Glomerular endothelial cell (primary cell): ENCODE results near the gene TNRC6A. TPM values are rescaled to one million over a fixed set of nuclear protein-coding genes. Genes with fewer than 3 reads are reported as not detected.

Source experiments
- DNase-seq: peaks from one replicate; pipeline ENCODE4 v3.0.0-alpha.2; 2011; ENCODE audit warnings: low read depth, low spot score; ENCODE audit errors: extremely low read depth
- total RNA-seq: library from RNA; depleted of rRNA; stranded (reverse); fragments of >200 nt; gene quantifications from 2 replicates; pipeline ENCODE4 v1.2.3, GENCODE V29; 2015

The TNRC6A gene
- total RNA-seq, 1 donor from 2014 or later = 39.7 TPM

DNA sequence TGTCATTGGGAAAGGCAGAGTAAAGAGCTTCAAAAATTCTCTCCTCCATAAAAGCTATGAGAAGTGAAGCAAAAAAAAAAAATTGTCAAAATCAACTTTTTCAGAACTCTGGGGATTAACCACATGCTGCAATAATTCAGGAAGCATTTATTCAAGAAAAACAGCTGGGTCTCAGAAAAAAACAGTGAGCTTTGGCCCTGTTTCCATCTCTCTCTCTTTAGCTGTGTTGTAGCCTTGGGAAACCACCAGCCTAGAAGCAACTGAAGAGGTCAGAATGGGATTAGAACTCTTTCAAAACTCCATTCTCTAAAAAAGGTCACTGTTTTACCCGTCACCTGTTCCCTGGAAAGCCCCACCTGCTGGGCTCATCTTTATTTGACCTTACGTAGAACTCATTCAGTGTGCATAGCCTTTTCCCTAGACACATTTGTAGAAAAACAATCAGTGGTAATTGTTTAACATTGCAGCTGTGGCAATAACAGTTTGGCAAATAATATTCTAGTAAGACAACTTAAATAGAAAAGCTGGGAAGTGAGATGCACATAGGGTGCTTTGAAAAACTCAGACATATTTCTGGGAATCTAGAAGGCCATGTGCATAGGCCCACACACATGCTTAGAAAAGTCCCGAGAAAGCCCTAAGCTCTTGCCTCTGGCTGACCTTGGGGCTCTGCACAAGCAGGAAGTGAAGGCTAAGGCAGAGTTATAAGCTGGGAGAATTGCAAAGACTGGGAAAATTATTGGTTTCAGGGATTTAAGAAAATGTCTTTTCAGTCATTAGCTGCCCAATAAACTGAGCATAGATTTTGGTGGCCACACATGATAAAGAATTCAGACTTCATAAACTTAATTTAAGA, 134.4 kb downstream of the TNRC6A start:
- no peak for DNase-seq

DNA sequence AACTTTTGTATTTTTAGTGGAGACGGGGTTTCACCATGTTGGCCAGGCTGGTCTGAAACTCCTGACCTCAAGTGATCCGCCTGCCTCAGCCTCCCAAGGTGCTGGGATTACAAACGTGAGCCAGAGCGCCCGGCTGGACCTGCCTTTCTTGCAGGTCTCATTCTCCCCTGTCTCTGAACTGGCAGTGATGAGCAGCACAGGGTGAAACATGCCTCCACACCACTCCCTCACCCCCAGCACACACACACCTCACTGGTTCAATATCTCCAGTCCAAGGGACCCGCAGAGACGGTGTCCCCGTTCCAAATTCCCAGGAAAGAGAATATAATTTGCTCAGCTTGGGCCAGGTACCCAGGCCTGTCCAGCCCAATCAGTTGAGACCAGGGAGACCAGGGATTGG, 139.6 kb downstream of the TNRC6A start:
- no peak for DNase-seq

- DNase-seq = no peak
These were observed 142.4 kb downstream of the TNRC6A start for GRCh38 chr16:24871891-24872290.

- DNase-seq = no peak
These were observed 143.6 kb downstream of the TNRC6A start for GRCh38 chr16:24873028-24873427.

DNA sequence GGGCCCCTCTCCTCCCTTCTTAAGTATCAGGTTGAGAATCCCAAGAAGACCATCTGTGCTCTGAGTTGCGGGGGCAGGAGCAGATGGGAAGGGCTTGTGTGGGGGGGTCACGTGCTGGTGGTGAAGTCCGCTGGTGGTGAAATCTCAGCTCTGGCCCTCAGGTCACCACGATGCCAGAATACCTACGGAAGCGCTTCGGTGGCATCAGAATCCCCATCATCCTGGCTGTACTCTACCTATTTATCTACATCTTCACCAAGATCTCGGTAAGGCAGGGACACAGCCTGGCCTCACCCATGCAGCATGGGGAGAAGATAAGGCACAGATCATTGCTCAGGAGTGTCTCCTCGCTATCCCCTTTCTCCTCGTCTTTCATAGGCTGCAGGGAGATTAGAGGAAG, 146.0 kb downstream of the TNRC6A start:
- no peak for DNase-seq

Other genes with a start within 250 kb of the TNRC6A start
- gene RBBP6, start 190.1 kb upstream of the TNRC6A start, total RNA-seq = 33.5 and 54.5 TPM in 2 replicates
- gene SLC5A11, start 116.3 kb downstream of the TNRC6A start, total RNA-seq = 0.29 TPM in 1 of 2 replicates, not detected in the other